ENCODE data around the gene KLRG1. TPM values are rescaled to one million over a fixed set of nuclear protein-coding genes. Genes with fewer than 3 reads are reported as not detected.

Gene KLRG1
- total RNA-seq, 1 experiment from 2014 or later = 2.1 TPM

DNA sequence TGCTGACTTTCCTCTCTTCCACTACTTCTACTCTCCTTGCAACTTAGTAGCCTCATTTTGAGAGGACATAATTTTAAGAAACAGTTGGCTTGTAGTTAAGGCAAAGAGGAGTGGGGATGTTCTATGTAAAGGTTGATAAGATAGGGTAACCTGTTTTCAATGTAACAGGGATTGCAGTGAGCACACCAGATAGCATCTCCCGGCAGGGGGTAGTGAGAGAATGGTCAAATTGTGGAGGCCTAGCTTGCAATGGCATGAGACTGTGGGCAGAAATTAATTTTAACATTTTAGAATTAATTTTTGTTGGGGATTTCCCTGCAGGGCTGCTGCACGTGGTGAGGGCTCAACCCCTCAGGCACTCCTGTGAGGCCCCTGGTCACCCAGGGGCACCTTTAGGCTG is 41.4 kb downstream of the KLRG1 start:
- Histone ChIP-seq H3K9ac (ENCODE audit: extremely low read depth, insufficient read length, low read length) (no peak overlapping the region), H2BK20ac (ENCODE audit: low read depth, low read length, poor library complexity, severe bottlenecking) (no peak overlapping the region), H3K4me2 (ENCODE audit: insufficient read depth, insufficient read length, low read length) (no peak overlapping the region), H4K8ac (replicated peaks; ENCODE audit: insufficient read length, low read depth, low read length) (no peak overlapping the region), H3K9me3 (ENCODE audit: control insufficient read depth, low read depth, low read length) (no peaks in the 10 kb centered on the region), H3K56ac (ENCODE audit: insufficient read length, low read depth, low read length) (no peak overlapping the region), H3K4ac (ENCODE audit: low read depth, low read length) (no peak overlapping the region), H2AK5ac (ENCODE audit: insufficient read length, low read length) (no peak overlapping the region), H4K91ac (ENCODE audit: insufficient read length, low read depth, low read length) (no peak overlapping the region), H3K27ac (ENCODE audit: insufficient read length, low read depth, low read length) (no peak overlapping the region), H2BK15ac (ENCODE audit: low read depth, low read length) (no peak overlapping the region), H3K79me1 (ENCODE audit: insufficient read depth, low read depth, low read length, poor library complexity, severe bottlenecking) (no peaks in the 10 kb centered on the region), H3K14ac (ENCODE audit: insufficient read depth, low read length) (no peak overlapping the region), H2BK120ac (ENCODE audit: low read depth, low read length, poor library complexity, severe bottlenecking) (no peak overlapping the region), H2BK12ac (ENCODE audit: insufficient read length, low read depth, low read length) (no peak overlapping the region), H3K27me3 (ENCODE audit: insufficient read depth, low read length) (no peaks in the 10 kb centered on the region), H4K20me1 (ENCODE audit: control insufficient read depth, insufficient read depth, insufficient read length) (no peaks in the 10 kb centered on the region), H3T11ph (ENCODE audit: low read length) (no peak overlapping the region), H3K18ac (ENCODE audit: insufficient read length, low read depth, low read length) (no peak overlapping the region), H3K23ac (ENCODE audit: insufficient read length, low read depth, low read length) (no peak overlapping the region), H3K79me2 (ENCODE audit: insufficient read depth, low read length) (no peaks in the 10 kb centered on the region), H4K5ac (ENCODE audit: insufficient read length, low read depth, low read length) (no peak overlapping the region), H3K4me1 (ENCODE audit: insufficient read depth, low read length) (no peaks in the 10 kb centered on the region), H2AFZ (ENCODE audit: low read length) (no peak overlapping the region), H2BK5ac (ENCODE audit: insufficient read length, low read length) (no peak overlapping the region), H3K23me2 (ENCODE audit: insufficient read length, low read depth, low read length, poor library complexity, severe bottlenecking) (no peaks in the 10 kb centered on the region)
- Mint-ChIP-seq H3K9me3 (peaks cover 3% of the 10 kb centered on the region in 2 experiments; a peak in 2 of 5 replicates), H3K27ac (peak overlapping the region in 2 of 3 experiments; percentile 18 to 42; a peak in 2 of 7 replicates), H3K36me3 (ENCODE audit: insufficient read depth in 1 of 3, low read depth in 3 of 3) (peaks cover 2 to 8% (median 3%) of the 10 kb centered on the region in 3 experiments; a peak in 4 of 7 replicates), H3K27me3 (ENCODE audit: low read depth) (no peaks in the 10 kb centered on the region), H3K4me1 (peaks cover 5 to 9% of the 10 kb centered on the region in 2 experiments), H3K4me3 (no peak overlapping the region)
- DNase-seq = no peak
- no CpG with 5 or more reads among the region's 2 CpGs for WGBS (ENCODE audit: extremely low coverage, insufficient read length, low lambda C conversion rate)
- no peak for TF ChIP-seq CTCF (conservative IDR thresholded peaks at IDR 0.05)
